Measurements from ENCODE around the gene TTC4.
"Not testable (repeated sequence)": the region's sequence is repeated elsewhere in the genome, so short reads cannot be mapped to it uniquely, and the experiment has no call there.

TTC4 gene

GRCh38 chr1:54766726-54767125 is 51.1 kb downstream of the TTC4 start:
- no peak for DNase-seq (ENCODE audit: low read depth)
- no peak for TF ChIP-seq CTCF (IDR thresholded peaks at IDR 0.05; ENCODE audit: low read length, missing control alignments)
- H3K4me3 ChIP-seq (replicated peaks; ENCODE audit: low read depth, low read length): no peak overlapping the region

- no peak for TF ChIP-seq CTCF (IDR thresholded peaks at IDR 0.05; ENCODE audit: low read length, missing control alignments)
- DNase-seq (ENCODE audit: low read depth): no peak
- no peak overlapping the region for H3K4me3 ChIP-seq (replicated peaks; ENCODE audit: low read depth, low read length)
These were observed 51.9 kb downstream of the TTC4 start for GRCh38 chr1:54767526-54767925.

GRCh38 chr1:54768093-54768492 is 52.4 kb downstream of the TTC4 start:
- no peak for TF ChIP-seq CTCF (IDR thresholded peaks at IDR 0.05; ENCODE audit: low read length, missing control alignments)
- DNase-seq (ENCODE audit: low read depth): peak; percentile 12
- no peak overlapping the region for H3K4me3 ChIP-seq (replicated peaks; ENCODE audit: low read depth, low read length)

- no peak for TF ChIP-seq CTCF (IDR thresholded peaks at IDR 0.05; ENCODE audit: low read length, missing control alignments)
- no peak for DNase-seq (ENCODE audit: low read depth)
- no peak overlapping the region for H3K4me3 ChIP-seq (replicated peaks; ENCODE audit: low read depth, low read length)
These were observed 57.3 kb downstream of the TTC4 start for GRCh38 chr1:54772951-54773350.

GRCh38 chr1:54774820-54775498 is 59.3 kb downstream of the TTC4 start:
- no peak for TF ChIP-seq CTCF (IDR thresholded peaks at IDR 0.05; ENCODE audit: low read length, missing control alignments)
- no peak overlapping the region for H3K4me3 ChIP-seq (replicated peaks; ENCODE audit: low read depth, low read length)
- peak; percentile 28 for DNase-seq (ENCODE audit: low read depth)

- DNase-seq (ENCODE audit: low read depth); H3K4me3 ChIP-seq (replicated peaks; ENCODE audit: low read depth, low read length): not testable (repeated sequence)
These were observed 60.4 kb downstream of the TTC4 start for GRCh38 chr1:54775828-54776721.

- TF ChIP-seq CTCF (IDR thresholded peaks at IDR 0.05; ENCODE audit: low read length, missing control alignments): no peak
- H3K4me3 ChIP-seq (replicated peaks; ENCODE audit: low read depth, low read length): no peak overlapping the region
- no peak for DNase-seq (ENCODE audit: low read depth)
These were observed 61.4 kb downstream of the TTC4 start for GRCh38 chr1:54777011-54777410.
